Measurements from ENCODE around the gene ELP2.

- TF ChIP-seq EP300 (conservative IDR thresholded peaks at IDR 0.05; ENCODE audit: poor library complexity, severe bottlenecking) (no peak), POLR2AphosphoS5 (IDR thresholded peaks at IDR 0.05) (no peak), CTCF (IDR thresholded peaks at IDR 0.05; ENCODE audit: poor library complexity, severe bottlenecking) (no peak), TAF1 (IDR thresholded peaks at IDR 0.05; ENCODE audit: low read depth) (no peak), SMC3 (conservative IDR thresholded peaks at IDR 0.05; ENCODE audit: poor library complexity) (no peak), EZH2 (IDR thresholded peaks at IDR 0.05; ENCODE audit: borderline replicate concordance, insufficient read depth, low read length, poor library complexity, severe bottlenecking) (no peak)
- TF ChIP-seq, protein P1, sequence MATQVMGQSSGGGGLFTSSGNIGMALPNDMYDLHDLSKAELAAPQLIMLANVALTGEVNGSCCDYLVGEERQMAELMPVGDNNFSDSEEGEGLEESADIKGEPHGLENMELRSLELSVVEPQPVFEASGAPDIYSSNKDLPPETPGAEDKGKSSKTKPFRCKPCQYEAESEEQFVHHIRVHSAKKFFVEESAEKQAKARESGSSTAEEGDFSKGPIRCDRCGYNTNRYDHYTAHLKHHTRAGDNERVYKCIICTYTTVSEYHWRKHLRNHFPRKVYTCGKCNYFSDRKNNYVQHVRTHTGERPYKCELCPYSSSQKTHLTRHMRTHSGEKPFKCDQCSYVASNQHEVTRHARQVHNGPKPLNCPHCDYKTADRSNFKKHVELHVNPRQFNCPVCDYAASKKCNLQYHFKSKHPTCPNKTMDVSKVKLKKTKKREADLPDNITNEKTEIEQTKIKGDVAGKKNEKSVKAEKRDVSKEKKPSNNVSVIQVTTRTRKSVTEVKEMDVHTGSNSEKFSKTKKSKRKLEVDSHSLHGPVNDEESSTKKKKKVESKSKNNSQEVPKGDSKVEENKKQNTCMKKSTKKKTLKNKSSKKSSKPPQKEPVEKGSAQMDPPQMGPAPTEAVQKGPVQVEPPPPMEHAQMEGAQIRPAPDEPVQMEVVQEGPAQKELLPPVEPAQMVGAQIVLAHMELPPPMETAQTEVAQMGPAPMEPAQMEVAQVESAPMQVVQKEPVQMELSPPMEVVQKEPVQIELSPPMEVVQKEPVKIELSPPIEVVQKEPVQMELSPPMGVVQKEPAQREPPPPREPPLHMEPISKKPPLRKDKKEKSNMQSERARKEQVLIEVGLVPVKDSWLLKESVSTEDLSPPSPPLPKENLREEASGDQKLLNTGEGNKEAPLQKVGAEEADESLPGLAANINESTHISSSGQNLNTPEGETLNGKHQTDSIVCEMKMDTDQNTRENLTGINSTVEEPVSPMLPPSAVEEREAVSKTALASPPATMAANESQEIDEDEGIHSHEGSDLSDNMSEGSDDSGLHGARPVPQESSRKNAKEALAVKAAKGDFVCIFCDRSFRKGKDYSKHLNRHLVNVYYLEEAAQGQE (IDR thresholded peaks at IDR 0.05; ENCODE audit: borderline replicate concordance) = no peak
Observed at GRCh38 chr18:36130039-36130831, 536 bp downstream of the ELP2 start.

Data from neural cell (in vitro differentiated cells).